Middle frontal gyrus (tissue), 1 donor: ENCODE data around the gene ABCD3.
"Not testable (repeated sequence)": the region's sequence is repeated elsewhere in the genome, so short reads cannot be mapped to it uniquely, and the experiment has no call there.

Experiments
- DNase-seq: peaks from one replicate; pipeline ENCODE4 v3.0.0-alpha.2; 2015; ENCODE audit warnings: low spot score; ENCODE audit errors: extremely low spot score

ABCD3 gene

GRCh38 chr1:94417978-94418663 is at the start of gene ABCD3:
TSS of gene ABCD3 (plus strand) at chr1:94418389. CDS start at chr1:94418479, 90 bp downstream.
- peak; percentile 97 for DNase-seq

GRCh38 chr1:94372771-94373170 is 45.4 kb upstream of the ABCD3 start:
- DNase-seq: not testable (repeated sequence)

- DNase-seq: not testable (repeated sequence)
Measured at GRCh38 chr1:94373311-94373710, 44.9 kb upstream of the ABCD3 start.

GRCh38 chr1:94375666-94376065 is 42.5 kb upstream of the ABCD3 start:
- not testable (repeated sequence) for DNase-seq

- DNase-seq: not testable (repeated sequence)
Measured at GRCh38 chr1:94378493-94378892, 39.7 kb upstream of the ABCD3 start.

GRCh38 chr1:94379615-94380014 is 38.6 kb upstream of the ABCD3 start:
- no peak for DNase-seq

GRCh38 chr1:94382201-94382600 is 36.0 kb upstream of the ABCD3 start:
- DNase-seq: no peak

GRCh38 chr1:94383966-94384408 is 34.2 kb upstream of the ABCD3 start:
- no peak for DNase-seq

- no peak for DNase-seq
Measured at GRCh38 chr1:94384485-94385265, 33.5 kb upstream of the ABCD3 start.

GRCh38 chr1:94385308-94385929 is 32.8 kb upstream of the ABCD3 start:
- no peak for DNase-seq

- no peak for DNase-seq
Measured at GRCh38 chr1:94389298-94389697, 28.9 kb upstream of the ABCD3 start.

- DNase-seq: no peak
Measured at GRCh38 chr1:94394247-94394646, 23.9 kb upstream of the ABCD3 start.

- DNase-seq: no peak
Measured at GRCh38 chr1:94395231-94395630, 23.0 kb upstream of the ABCD3 start.

- no peak for DNase-seq
Measured at GRCh38 chr1:94395748-94396309, 22.4 kb upstream of the ABCD3 start.

GRCh38 chr1:94396356-94397010 is 21.7 kb upstream of the ABCD3 start:
- no peak for DNase-seq

- no peak for DNase-seq
Measured at GRCh38 chr1:94398356-94398755, 19.8 kb upstream of the ABCD3 start.

- DNase-seq: no peak
Measured at GRCh38 chr1:94399453-94399852, 18.7 kb upstream of the ABCD3 start.

- DNase-seq: no peak
Measured at GRCh38 chr1:94401206-94401605, 17.0 kb upstream of the ABCD3 start.

GRCh38 chr1:94406446-94406845 is 11.7 kb upstream of the ABCD3 start:
- no peak for DNase-seq

- DNase-seq: no peak
Measured at GRCh38 chr1:94408104-94408830, 9.9 kb upstream of the ABCD3 start.

- no peak for DNase-seq
Measured at GRCh38 chr1:94411237-94411636, 7.0 kb upstream of the ABCD3 start.
